GM12878 (cell line): ENCODE data around the gene FARS2.

Experiments used
- CHD2 ChIP-seq: IDR thresholded peaks from 2 replicates; pipeline ENCODE4 v1.6.1; 2011; ENCODE audit warnings: low read depth, low read length, improper control_type of control experiment, borderline replicate concordance
- EP300 ChIP-seq, 2 experiments: fragments of 150-350 bp in 1 of 2; IDR thresholded peaks; 2 replicates each; pipeline ENCODE4 v1.6.1; 2011 to 2012; ENCODE audit warnings: low read depth in 2 of 2, low read length in 2 of 2, borderline replicate concordance in 1 of 2, improper control_type of control experiment in 1 of 2, inconsistent platforms in 1 of 2; ENCODE audit not compliant: control insufficient read depth in 1 of 2
- EZH2 ChIP-seq: IDR thresholded peaks from 2 replicates; pipeline ENCODE4 v1.6.1; 2012; ENCODE audit warnings: low read depth, mild to moderate bottlenecking, control low read depth, inconsistent platforms, low read length, borderline replicate concordance; ENCODE audit not compliant: control insufficient read depth
- KLF5 ChIP-seq: fragments of 450-650 bp; IDR thresholded peaks from 2 replicates; pipeline ENCODE4 v1.6.1; 2014; ENCODE audit warnings: mild to moderate bottlenecking; ENCODE audit not compliant: partially characterized antibody
- NR2C2 ChIP-seq: IDR thresholded peaks from 2 replicates; pipeline ENCODE4 v1.6.1; 2011; ENCODE audit warnings: borderline replicate concordance, low read depth; ENCODE audit not compliant: control insufficient read depth, insufficient read length
- PAX5 ChIP-seq: IDR thresholded peaks from 2 replicates; pipeline ENCODE4 v1.6.1; 2011; ENCODE audit warnings: low read depth, low read length, borderline replicate concordance
- POLR2A ChIP-seq: IDR thresholded peaks from 2 replicates; pipeline ENCODE4 v1.6.1; 2011; ENCODE audit warnings: low read depth, mild to moderate bottlenecking, low read length
- SMC3 ChIP-seq: IDR thresholded peaks from 2 replicates; pipeline ENCODE4 v1.6.1; 2011; ENCODE audit warnings: low read length, improper control_type of control experiment, borderline replicate concordance
- TBL1XR1 ChIP-seq: IDR thresholded peaks from 2 replicates; pipeline ENCODE4 v1.6.1; 2012; ENCODE audit warnings: low read depth, low read length, improper control_type of control experiment
- TF ChIP-seq, protein P1 (sequence below), 3 experiments: IDR thresholded peaks in 2 of 3; conservative IDR thresholded peaks in 1 of 3; 2 replicates each; pipeline ENCODE4 v1.5.1; 2011; ENCODE audit warnings: low read depth in 3 of 3, low read length in 3 of 3, mild to moderate bottlenecking in 3 of 3, control low read depth in 2 of 3, moderate library complexity in 2 of 3, inconsistent platforms in 1 of 3, mixed read lengths in 1 of 3; ENCODE audit not compliant: control insufficient read depth in 2 of 3, insufficient read depth in 1 of 3; ENCODE audit errors: extremely low read depth in 1 of 3
- TF ChIP-seq, protein P2 (sequence below): IDR thresholded peaks from 2 replicates; pipeline ENCODE4 v1.6.1; 2012; ENCODE audit warnings: low read depth, low read length, improper control_type of control experiment
- TF ChIP-seq, protein P3 (sequence below): IDR thresholded peaks from 2 replicates; pipeline ENCODE4 v1.6.1; 2012; ENCODE audit warnings: mild to moderate bottlenecking, low read depth, low read length
- TF ChIP-seq, protein P4 (sequence below): IDR thresholded peaks from 2 replicates; pipeline ENCODE4 v1.6.1; 2012; ENCODE audit warnings: improper control_type of control experiment, low read depth, low read length; ENCODE audit not compliant: insufficient replicate concordance

DNA sequence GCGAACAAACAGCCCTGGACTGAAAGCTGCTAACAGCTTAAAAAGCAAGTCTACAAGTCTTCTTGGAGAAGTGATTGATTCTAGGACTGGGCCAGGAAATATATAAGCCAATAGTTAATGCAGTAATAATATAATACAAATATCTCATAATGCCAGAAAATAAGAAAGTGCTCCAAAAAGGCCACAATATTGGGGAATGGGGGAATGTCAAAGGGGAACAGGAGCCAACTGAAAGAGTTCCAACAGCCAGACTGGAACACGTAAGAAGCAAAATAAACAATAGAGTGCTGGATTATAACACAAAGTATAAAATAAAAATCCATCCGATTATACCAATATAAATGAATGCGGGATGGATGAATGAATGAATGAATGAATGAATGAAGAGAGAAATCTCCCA is 449.6 kb downstream of the FARS2 start:
- no peak for TF ChIP-seq EP300 (IDR thresholded peaks at IDR 0.05; ENCODE audit: borderline replicate concordance in 1 of 2, control insufficient read depth in 1 of 2, low read depth in 2 of 2, low read length in 2 of 2)
- TF ChIP-seq, protein P1, sequence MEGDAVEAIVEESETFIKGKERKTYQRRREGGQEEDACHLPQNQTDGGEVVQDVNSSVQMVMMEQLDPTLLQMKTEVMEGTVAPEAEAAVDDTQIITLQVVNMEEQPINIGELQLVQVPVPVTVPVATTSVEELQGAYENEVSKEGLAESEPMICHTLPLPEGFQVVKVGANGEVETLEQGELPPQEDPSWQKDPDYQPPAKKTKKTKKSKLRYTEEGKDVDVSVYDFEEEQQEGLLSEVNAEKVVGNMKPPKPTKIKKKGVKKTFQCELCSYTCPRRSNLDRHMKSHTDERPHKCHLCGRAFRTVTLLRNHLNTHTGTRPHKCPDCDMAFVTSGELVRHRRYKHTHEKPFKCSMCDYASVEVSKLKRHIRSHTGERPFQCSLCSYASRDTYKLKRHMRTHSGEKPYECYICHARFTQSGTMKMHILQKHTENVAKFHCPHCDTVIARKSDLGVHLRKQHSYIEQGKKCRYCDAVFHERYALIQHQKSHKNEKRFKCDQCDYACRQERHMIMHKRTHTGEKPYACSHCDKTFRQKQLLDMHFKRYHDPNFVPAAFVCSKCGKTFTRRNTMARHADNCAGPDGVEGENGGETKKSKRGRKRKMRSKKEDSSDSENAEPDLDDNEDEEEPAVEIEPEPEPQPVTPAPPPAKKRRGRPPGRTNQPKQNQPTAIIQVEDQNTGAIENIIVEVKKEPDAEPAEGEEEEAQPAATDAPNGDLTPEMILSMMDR (IDR thresholded peaks at IDR 0.05 in 2 of 3, conservative IDR thresholded peaks at IDR 0.05 in 1 of 3; ENCODE audit: control insufficient read depth in 2 of 3, extremely low read depth in 1 of 3, insufficient read depth in 1 of 3, low read depth in 3 of 3, low read length in 3 of 3) = no peak
- TF ChIP-seq POLR2A = no peak
- TF ChIP-seq, protein P2, sequence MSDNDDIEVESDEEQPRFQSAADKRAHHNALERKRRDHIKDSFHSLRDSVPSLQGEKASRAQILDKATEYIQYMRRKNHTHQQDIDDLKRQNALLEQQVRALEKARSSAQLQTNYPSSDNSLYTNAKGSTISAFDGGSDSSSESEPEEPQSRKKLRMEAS = no peak
- TF ChIP-seq, protein P3, sequence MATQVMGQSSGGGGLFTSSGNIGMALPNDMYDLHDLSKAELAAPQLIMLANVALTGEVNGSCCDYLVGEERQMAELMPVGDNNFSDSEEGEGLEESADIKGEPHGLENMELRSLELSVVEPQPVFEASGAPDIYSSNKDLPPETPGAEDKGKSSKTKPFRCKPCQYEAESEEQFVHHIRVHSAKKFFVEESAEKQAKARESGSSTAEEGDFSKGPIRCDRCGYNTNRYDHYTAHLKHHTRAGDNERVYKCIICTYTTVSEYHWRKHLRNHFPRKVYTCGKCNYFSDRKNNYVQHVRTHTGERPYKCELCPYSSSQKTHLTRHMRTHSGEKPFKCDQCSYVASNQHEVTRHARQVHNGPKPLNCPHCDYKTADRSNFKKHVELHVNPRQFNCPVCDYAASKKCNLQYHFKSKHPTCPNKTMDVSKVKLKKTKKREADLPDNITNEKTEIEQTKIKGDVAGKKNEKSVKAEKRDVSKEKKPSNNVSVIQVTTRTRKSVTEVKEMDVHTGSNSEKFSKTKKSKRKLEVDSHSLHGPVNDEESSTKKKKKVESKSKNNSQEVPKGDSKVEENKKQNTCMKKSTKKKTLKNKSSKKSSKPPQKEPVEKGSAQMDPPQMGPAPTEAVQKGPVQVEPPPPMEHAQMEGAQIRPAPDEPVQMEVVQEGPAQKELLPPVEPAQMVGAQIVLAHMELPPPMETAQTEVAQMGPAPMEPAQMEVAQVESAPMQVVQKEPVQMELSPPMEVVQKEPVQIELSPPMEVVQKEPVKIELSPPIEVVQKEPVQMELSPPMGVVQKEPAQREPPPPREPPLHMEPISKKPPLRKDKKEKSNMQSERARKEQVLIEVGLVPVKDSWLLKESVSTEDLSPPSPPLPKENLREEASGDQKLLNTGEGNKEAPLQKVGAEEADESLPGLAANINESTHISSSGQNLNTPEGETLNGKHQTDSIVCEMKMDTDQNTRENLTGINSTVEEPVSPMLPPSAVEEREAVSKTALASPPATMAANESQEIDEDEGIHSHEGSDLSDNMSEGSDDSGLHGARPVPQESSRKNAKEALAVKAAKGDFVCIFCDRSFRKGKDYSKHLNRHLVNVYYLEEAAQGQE = no peak
- no peak for TF ChIP-seq SMC3
- TF ChIP-seq NR2C2 = no peak
- no peak for TF ChIP-seq KLF5
- TF ChIP-seq, protein P4, sequence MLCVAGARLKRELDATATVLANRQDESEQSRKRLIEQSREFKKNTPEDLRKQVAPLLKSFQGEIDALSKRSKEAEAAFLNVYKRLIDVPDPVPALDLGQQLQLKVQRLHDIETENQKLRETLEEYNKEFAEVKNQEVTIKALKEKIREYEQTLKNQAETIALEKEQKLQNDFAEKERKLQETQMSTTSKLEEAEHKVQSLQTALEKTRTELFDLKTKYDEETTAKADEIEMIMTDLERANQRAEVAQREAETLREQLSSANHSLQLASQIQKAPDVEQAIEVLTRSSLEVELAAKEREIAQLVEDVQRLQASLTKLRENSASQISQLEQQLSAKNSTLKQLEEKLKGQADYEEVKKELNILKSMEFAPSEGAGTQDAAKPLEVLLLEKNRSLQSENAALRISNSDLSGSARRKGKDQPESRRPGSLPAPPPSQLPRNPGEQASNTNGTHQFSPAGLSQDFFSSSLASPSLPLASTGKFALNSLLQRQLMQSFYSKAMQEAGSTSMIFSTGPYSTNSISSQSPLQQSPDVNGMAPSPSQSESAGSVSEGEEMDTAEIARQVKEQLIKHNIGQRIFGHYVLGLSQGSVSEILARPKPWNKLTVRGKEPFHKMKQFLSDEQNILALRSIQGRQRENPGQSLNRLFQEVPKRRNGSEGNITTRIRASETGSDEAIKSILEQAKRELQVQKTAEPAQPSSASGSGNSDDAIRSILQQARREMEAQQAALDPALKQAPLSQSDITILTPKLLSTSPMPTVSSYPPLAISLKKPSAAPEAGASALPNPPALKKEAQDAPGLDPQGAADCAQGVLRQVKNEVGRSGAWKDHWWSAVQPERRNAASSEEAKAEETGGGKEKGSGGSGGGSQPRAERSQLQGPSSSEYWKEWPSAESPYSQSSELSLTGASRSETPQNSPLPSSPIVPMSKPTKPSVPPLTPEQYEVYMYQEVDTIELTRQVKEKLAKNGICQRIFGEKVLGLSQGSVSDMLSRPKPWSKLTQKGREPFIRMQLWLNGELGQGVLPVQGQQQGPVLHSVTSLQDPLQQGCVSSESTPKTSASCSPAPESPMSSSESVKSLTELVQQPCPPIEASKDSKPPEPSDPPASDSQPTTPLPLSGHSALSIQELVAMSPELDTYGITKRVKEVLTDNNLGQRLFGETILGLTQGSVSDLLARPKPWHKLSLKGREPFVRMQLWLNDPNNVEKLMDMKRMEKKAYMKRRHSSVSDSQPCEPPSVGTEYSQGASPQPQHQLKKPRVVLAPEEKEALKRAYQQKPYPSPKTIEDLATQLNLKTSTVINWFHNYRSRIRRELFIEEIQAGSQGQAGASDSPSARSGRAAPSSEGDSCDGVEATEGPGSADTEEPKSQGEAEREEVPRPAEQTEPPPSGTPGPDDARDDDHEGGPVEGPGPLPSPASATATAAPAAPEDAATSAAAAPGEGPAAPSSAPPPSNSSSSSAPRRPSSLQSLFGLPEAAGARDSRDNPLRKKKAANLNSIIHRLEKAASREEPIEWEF = no peak
- no peak for TF ChIP-seq TBL1XR1
- TF ChIP-seq CHD2 = no peak
- TF ChIP-seq EZH2 = no peak
- TF ChIP-seq PAX5 = no peak
